ENCODE results near the gene RBM47. TPM values are rescaled to one million over a fixed set of nuclear protein-coding genes. Genes with fewer than 3 reads are reported as not detected.

Gene RBM47
- total and polyA plus RNA-seq, 9 of the 15 experiments (the other 6 are each of a cell fraction or from before 2014, with no cell fraction given) = 1.4 to 6.4 (median 3.3) TPM

- Histone ChIP-seq H3K79me2 (ENCODE audit: control insufficient read depth, insufficient read depth, low read length) (no peaks in the 10 kb centered on the region), H3K4me3 (no peak overlapping the region), H3K36me3 (ENCODE audit: control insufficient read depth, insufficient read depth, low read length) (no peaks in the 10 kb centered on the region), H3K4me1 (replicated peaks in 1 of 2; ENCODE audit: control insufficient read depth in 2 of 2, insufficient read depth in 2 of 2, low read length in 2 of 2) (no peaks in the 10 kb centered on the region), H2AFZ (ENCODE audit: low read depth, low read length) (no peak overlapping the region), H3K4me2 (ENCODE audit: insufficient read depth, low read length) (no peak overlapping the region), H3K9me1 (ENCODE audit: control insufficient read depth, insufficient read depth, low read length) (no peaks in the 10 kb centered on the region), H3K9me3 (replicated peaks; ENCODE audit: control insufficient read depth, insufficient read depth, low read depth, low read length) (no peaks in the 10 kb centered on the region), H3K27me3 (ENCODE audit: control insufficient read depth in 2 of 2, insufficient read depth in 2 of 2, low read length in 2 of 2) (peaks cover 5 to 29% of the 10 kb centered on the region in 2 experiments; a peak in 4 of 5 replicates), H4K20me1 (replicated peaks; ENCODE audit: control insufficient read depth, insufficient read depth, low read length) (no peaks in the 10 kb centered on the region), H3K9ac (ENCODE audit: insufficient read depth in 1 of 2, low read depth in 2 of 2, low read length in 2 of 2) (no peak overlapping the region), H3K27ac (ENCODE audit: extremely low read depth, low read depth, low read length) (no peak overlapping the region)
- no TSS peak for BruUV-seq (replicated peaks)
- POLR2A ChIA-PET = no interaction called here
- CTCF ChIA-PET (ENCODE audit: low intra/inter-chr PET ratio) = no interaction called here
- intact Hi-C loops (cut with micrococcal nuclease) = no loop called here
- ATAC-seq = no peak
- no peak for DNase-seq (ENCODE audit: extremely low read depth in 1 of 4, low spot score in 3 of 4)
- TF ChIP-seq NBN (IDR thresholded peaks at IDR 0.05; ENCODE audit: low read depth) = no peak
- TF ChIP-seq PKNOX1 (IDR thresholded peaks at IDR 0.05) = no peak
- no peak for TF ChIP-seq DEAF1 (CRISPR knock-in tag; IDR thresholded peaks at IDR 0.05)
- TF ChIP-seq RNF219 (CRISPR knock-in tag; IDR thresholded peaks at IDR 0.05) = no peak
- no peak for TF ChIP-seq HDGF (IDR thresholded peaks at IDR 0.05)
- no peak for TF ChIP-seq GATA2 (CRISPR knock-in tag; IDR thresholded peaks at IDR 0.05)
- no peak for TF ChIP-seq MIER1 (IDR thresholded peaks at IDR 0.05; ENCODE audit: low read depth)
- TF ChIP-seq CBFA2T2 (conservative IDR thresholded peaks at IDR 0.05) = no peak
- no peak for TF ChIP-seq ZNF232 (CRISPR knock-in tag; IDR thresholded peaks at IDR 0.05)
- TF ChIP-seq HNRNPUL1 (IDR thresholded peaks at IDR 0.05; ENCODE audit: low read length) = no peak
- no peak for TF ChIP-seq ZNF124 (CRISPR knock-in tag; IDR thresholded peaks at IDR 0.05)
- no peak for TF ChIP-seq ELF2 (CRISPR knock-in tag; IDR thresholded peaks at IDR 0.05)
- TF ChIP-seq TFE3 (CRISPR knock-in tag; IDR thresholded peaks at IDR 0.05) = no peak
- no peak for TF ChIP-seq CHD2 (IDR thresholded peaks at IDR 0.05; ENCODE audit: low read depth, low read length)
- under 1% methylated on average over 5 of the region's 5 CpGs for WGBS (ENCODE audit: insufficient coverage, low coverage, missing lambda C conversion rate)
- in situ Hi-C loops (cut with MboI) = no loop called here
- no peak for FAIRE-seq
These were observed 249.0 kb downstream of the RBM47 start for GRCh38 chr4:40380647-40381046.
